Loucy (cell line): Measurements from ENCODE around the gene LILRB2.

Experiments
- EZH2phosphoT487 ChIP-seq: fragments of 200-600 bp; IDR thresholded peaks from 2 replicates; pipeline ENCODE4 v1.6.1; 2018; ENCODE audit warnings: antibody characterized with exemption, mild to moderate bottlenecking, moderate library complexity, borderline replicate concordance
- TF ChIP-seq, protein P1 (sequence below): fragments of 200-600 bp; sonication (generic); conservative IDR thresholded peaks from 2 replicates; pipeline ENCODE4 v1.5.1; 2014; ENCODE audit warnings: mild to moderate bottlenecking, antibody characterized with exemption, low read length

GRCh38 chr19:54262066-54262465 lies 18.8 kb downstream of the LILRB2 start:
- TF ChIP-seq, protein P1, sequence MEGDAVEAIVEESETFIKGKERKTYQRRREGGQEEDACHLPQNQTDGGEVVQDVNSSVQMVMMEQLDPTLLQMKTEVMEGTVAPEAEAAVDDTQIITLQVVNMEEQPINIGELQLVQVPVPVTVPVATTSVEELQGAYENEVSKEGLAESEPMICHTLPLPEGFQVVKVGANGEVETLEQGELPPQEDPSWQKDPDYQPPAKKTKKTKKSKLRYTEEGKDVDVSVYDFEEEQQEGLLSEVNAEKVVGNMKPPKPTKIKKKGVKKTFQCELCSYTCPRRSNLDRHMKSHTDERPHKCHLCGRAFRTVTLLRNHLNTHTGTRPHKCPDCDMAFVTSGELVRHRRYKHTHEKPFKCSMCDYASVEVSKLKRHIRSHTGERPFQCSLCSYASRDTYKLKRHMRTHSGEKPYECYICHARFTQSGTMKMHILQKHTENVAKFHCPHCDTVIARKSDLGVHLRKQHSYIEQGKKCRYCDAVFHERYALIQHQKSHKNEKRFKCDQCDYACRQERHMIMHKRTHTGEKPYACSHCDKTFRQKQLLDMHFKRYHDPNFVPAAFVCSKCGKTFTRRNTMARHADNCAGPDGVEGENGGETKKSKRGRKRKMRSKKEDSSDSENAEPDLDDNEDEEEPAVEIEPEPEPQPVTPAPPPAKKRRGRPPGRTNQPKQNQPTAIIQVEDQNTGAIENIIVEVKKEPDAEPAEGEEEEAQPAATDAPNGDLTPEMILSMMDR: no peak
- no peak for TF ChIP-seq EZH2phosphoT487
